ENCODE results near the gene NDUFA6.

- no peak for TF ChIP-seq EZH2 (IDR thresholded peaks at IDR 0.05; ENCODE audit: low read length)
- TF ChIP-seq CTCF (optimal IDR thresholded peaks at IDR 0.05 in 1 of 3, IDR thresholded peaks at IDR 0.05 in 1 of 3, conservative IDR thresholded peaks at IDR 0.05 in 1 of 3; ENCODE audit: extremely low read depth in 1 of 3, insufficient read depth in 2 of 3, low read length in 3 of 3): no peak
Measured at GRCh38 chr22:42111798-42112197, 21.2 kb upstream of the NDUFA6 start.
